HEK293 (cell line): ENCODE results near the gene TKTL1.
A peak's percentile ranks its signal among the peaks of the same experiment; 100 is the strongest.

ENCODE experiments used
- CTCF ChIA-PET: fragments of 350-600 bp; formaldehyde crosslinking; extraction: SDS; loops from one replicate; lab custom pipeline; 2021; ENCODE audit warnings: antibody characterized with exemption; lab: Yijun Ruan, JAX
- POLR2A ChIA-PET: fragments of 300-600 bp; formaldehyde crosslinking; extraction: SDS; loops from one replicate; lab custom pipeline; 2020; ENCODE audit warnings: antibody characterized with exemption, inconsistent platforms; lab: Yijun Ruan, JAX
- H3K27ac ChIP-seq: fragments of 200-500 bp; sonication (Bioruptor generic); 2 replicates; pipeline ENCODE4 v1.5.1; 2014; ENCODE audit warnings: low read depth, low read length, control low read depth, inconsistent platforms; ENCODE audit errors: extremely low read depth
- H3K36me3 ChIP-seq, 2 experiments: fragments of 200-500 bp in 1 of 2; sonication (Bioruptor generic) in 1 of 2; 1 replicate in 1 of 2; 2 replicates in 1 of 2; pipeline ENCODE4 v1.5.1; 2014 to 2017; ENCODE audit warnings: inconsistent platforms in 2 of 2, low read length in 2 of 2; ENCODE audit not compliant: control insufficient read depth in 2 of 2, insufficient read depth in 1 of 2
- H3K4me1 ChIP-seq: fragments of 200-500 bp; sonication (Bioruptor generic); 2 replicates; pipeline ENCODE4 v1.5.1; 2014; ENCODE audit warnings: mild to moderate bottlenecking, low read length, inconsistent platforms; ENCODE audit not compliant: control insufficient read depth, insufficient read depth
- H3K4me3 ChIP-seq: 2 replicates; pipeline ENCODE4 v1.5.1; 2011; ENCODE audit warnings: low read depth, mild to moderate bottlenecking, control low read depth, low read length, moderate library complexity
- H3K9me3 ChIP-seq: fragments of 200-500 bp; sonication (Bioruptor generic); 2 replicates; pipeline ENCODE4 v1.5.1; 2014; ENCODE audit warnings: low read depth, low read length, inconsistent platforms; ENCODE audit not compliant: control insufficient read depth, insufficient read depth
- GLIS1 ChIP-seq: fragments of 450-650 bp; formaldehyde crosslinking; IDR thresholded peaks from 2 replicates; pipeline ENCODE4 v1.5.1; 2016; ENCODE audit warnings: missing biosample characterization, missing genetic modification characterization
- HOXD13 ChIP-seq: sonication (generic); formaldehyde crosslinking; IDR thresholded peaks from 2 replicates; pipeline ENCODE4 v1.8.0; 2022; ENCODE audit warnings: missing genetic modification reagents, borderline replicate concordance
- KLF1 ChIP-seq: fragments of 450-650 bp; formaldehyde crosslinking; IDR thresholded peaks from 2 replicates; pipeline ENCODE4 v1.5.1; 2016; ENCODE audit warnings: missing biosample characterization, missing genetic modification characterization
- KLF10 ChIP-seq: fragments of 450-650 bp; IDR thresholded peaks from 2 replicates; pipeline ENCODE4 v1.5.1; 2018; ENCODE audit warnings: missing biosample characterization, mild to moderate bottlenecking, missing genetic modification characterization
- MYNN ChIP-seq: fragments of 450-650 bp; formaldehyde crosslinking; IDR thresholded peaks from 2 replicates; pipeline ENCODE4 v1.5.1; 2016; ENCODE audit warnings: missing biosample characterization, missing genetic modification characterization, borderline replicate concordance
- OSR2 ChIP-seq: fragments of 450-650 bp; formaldehyde crosslinking; IDR thresholded peaks from 2 replicates; pipeline ENCODE4 v1.5.1; 2016; ENCODE audit warnings: missing biosample characterization, missing genetic modification characterization
- SP3 ChIP-seq: fragments of 450-650 bp; formaldehyde crosslinking; IDR thresholded peaks from 2 replicates; pipeline ENCODE4 v1.5.1; 2016; ENCODE audit warnings: missing biosample characterization, missing genetic modification characterization
- WT1 ChIP-seq: fragments of 450-650 bp; formaldehyde crosslinking; IDR thresholded peaks from 2 replicates; pipeline ENCODE4 v1.5.1; 2016; ENCODE audit warnings: missing biosample characterization, missing genetic modification characterization
- YY1 ChIP-seq: fragments of 450-650 bp; formaldehyde crosslinking; IDR thresholded peaks from 2 replicates; pipeline ENCODE4 v1.5.1; 2018; ENCODE audit warnings: missing biosample characterization, missing genetic modification characterization
- ZEB2 ChIP-seq: fragments of 450-650 bp; formaldehyde crosslinking; IDR thresholded peaks from 2 replicates; pipeline ENCODE4 v1.5.1; 2016; ENCODE audit warnings: missing biosample characterization, missing genetic modification characterization
- ZFP37 ChIP-seq: fragments of 450-650 bp; formaldehyde crosslinking; IDR thresholded peaks from 2 replicates; pipeline ENCODE4 v1.5.1; 2016; ENCODE audit warnings: missing biosample characterization, missing genetic modification characterization
- ZIC2 ChIP-seq: fragments of 450-650 bp; formaldehyde crosslinking; IDR thresholded peaks from 2 replicates; pipeline ENCODE4 v1.5.1; 2016; ENCODE audit warnings: missing biosample characterization, missing genetic modification characterization
- ZNF350 ChIP-seq: fragments of 450-650 bp; formaldehyde crosslinking; IDR thresholded peaks from 2 replicates; pipeline ENCODE4 v1.5.0; 2017; ENCODE audit warnings: missing biosample characterization, mild to moderate bottlenecking, missing genetic modification characterization
- ZNF391 ChIP-seq: fragments of 450-650 bp; formaldehyde crosslinking; IDR thresholded peaks from 2 replicates; pipeline ENCODE4 v1.5.1; 2016; ENCODE audit warnings: low read depth, missing biosample characterization, missing genetic modification characterization, borderline replicate concordance
- ZNF510 ChIP-seq: fragments of 450-650 bp; formaldehyde crosslinking; IDR thresholded peaks from 2 replicates; pipeline ENCODE4 v1.5.1; 2018; ENCODE audit warnings: mild to moderate bottlenecking, missing genetic modification characterization, missing biosample characterization; ENCODE audit not compliant: insufficient replicate concordance
- ZNF521 ChIP-seq: fragments of 450-650 bp; formaldehyde crosslinking; IDR thresholded peaks from 2 replicates; pipeline ENCODE4 v1.5.1; 2017; ENCODE audit warnings: missing biosample characterization, mild to moderate bottlenecking, missing genetic modification characterization
- ZNF670 ChIP-seq: fragments of 450-650 bp; formaldehyde crosslinking; IDR thresholded peaks from 2 replicates; pipeline ENCODE4 v1.5.1; 2016; ENCODE audit warnings: missing biosample characterization, missing genetic modification characterization, low read depth
- ZNF747 ChIP-seq: fragments of 450-650 bp; formaldehyde crosslinking; IDR thresholded peaks from 2 replicates; pipeline ENCODE4 v1.5.1; 2016; ENCODE audit warnings: missing biosample characterization, missing genetic modification characterization
- ZNF776 ChIP-seq: fragments of 450-650 bp; formaldehyde crosslinking; IDR thresholded peaks from 2 replicates; pipeline ENCODE4 v1.5.0; 2017; ENCODE audit warnings: missing biosample characterization, missing genetic modification characterization, borderline replicate concordance
- ZNF785 ChIP-seq: fragments of 450-650 bp; formaldehyde crosslinking; IDR thresholded peaks from 2 replicates; pipeline ENCODE4 v1.5.1; 2016; ENCODE audit warnings: missing biosample characterization, missing genetic modification characterization
- ZSCAN16 ChIP-seq: fragments of 450-650 bp; formaldehyde crosslinking; IDR thresholded peaks from 2 replicates; pipeline ENCODE4 v1.5.1; 2016; ENCODE audit warnings: missing biosample characterization, missing genetic modification characterization
- ZXDB ChIP-seq: fragments of 450-650 bp; formaldehyde crosslinking; IDR thresholded peaks from 2 replicates; pipeline ENCODE4 v1.5.1; 2016; ENCODE audit warnings: missing biosample characterization, missing genetic modification characterization
- TF ChIP-seq, protein P1 (sequence below): fragments of 450-650 bp; IDR thresholded peaks from 2 replicates; pipeline ENCODE4 v1.5.1; 2018; ENCODE audit warnings: missing biosample characterization, missing genetic modification characterization

The TKTL1 gene

DNA sequence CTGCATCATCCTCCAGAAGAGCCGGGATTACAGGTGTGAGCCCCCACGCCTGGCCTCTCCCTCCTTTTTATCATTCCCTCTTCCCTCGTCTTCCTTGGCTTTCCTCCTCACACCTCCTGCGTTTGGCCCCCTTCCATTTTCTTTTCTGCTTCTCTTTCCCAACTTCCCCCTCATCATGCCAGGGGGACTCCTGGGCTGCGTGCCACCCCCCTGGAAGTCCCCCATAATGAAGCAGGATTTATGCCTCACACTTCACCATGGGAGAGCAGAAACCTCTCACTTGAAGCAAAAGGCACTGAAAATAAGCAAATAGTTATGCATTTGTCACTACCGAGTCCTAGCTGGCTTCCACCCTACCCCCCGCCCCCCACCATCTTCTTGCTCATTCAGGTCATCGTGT is 7.9 kb downstream of the TKTL1 start:
- Histone ChIP-seq H3K9me3 (no peaks in the 10 kb centered on the region), H3K4me3 (no peak overlapping the region), H3K36me3 (no peaks in the 10 kb centered on the region), H3K4me1 (no peaks in the 10 kb centered on the region)
- POLR2A ChIA-PET, result no interaction called here
- 0 out of 2 replicates have a peak, but pooled peaks have one; percentile 7 for TF ChIP-seq GLIS1
- no peak for TF ChIP-seq ZNF776 (tag by site-specific recombination)
- TF ChIP-seq ZXDB (tag by site-specific recombination), result no peak
- TF ChIP-seq ZSCAN16 (tag by site-specific recombination), result no peak
- no peak for TF ChIP-seq ZNF391 (tag by site-specific recombination)
- no peak for TF ChIP-seq MYNN
- no peak for TF ChIP-seq ZNF350
- no peak for TF ChIP-seq ZNF521 (tag by site-specific recombination)
- TF ChIP-seq, all 188 proteins: peak for 1
- no peak overlapping the region for H3K27ac ChIP-seq
- CTCF ChIA-PET, result no interaction called here

GRCh38 chrX:154304846-154305245 is 9.3 kb downstream of the TKTL1 start:
- ChIA-PET CTCF (interaction anchor here (0.5 to 0.9 kb wide), 3 partner anchors 9 to 230 kb away, joined by 3 to 4 read pairs (median 3); no protein-coding TSS in a partner anchor), POLR2A (no interaction called here)
- TF ChIP-seq YY1 (no peak), SP3 (tag by site-specific recombination) (no peak), ZEB2 (tag by site-specific recombination) (no peak), ZNF510 (tag by site-specific recombination) (no peak), KLF10 (tag by site-specific recombination) (no peak), OSR2 (tag by site-specific recombination) (no peak), HOXD13 (no peak), KLF1 (tag by site-specific recombination) (no peak), ZNF747 (tag by site-specific recombination) (no peak), WT1 (tag by site-specific recombination) (no peak), ZNF670 (no peak), ZFP37 (tag by site-specific recombination) (no peak)
- TF ChIP-seq, protein P1, sequence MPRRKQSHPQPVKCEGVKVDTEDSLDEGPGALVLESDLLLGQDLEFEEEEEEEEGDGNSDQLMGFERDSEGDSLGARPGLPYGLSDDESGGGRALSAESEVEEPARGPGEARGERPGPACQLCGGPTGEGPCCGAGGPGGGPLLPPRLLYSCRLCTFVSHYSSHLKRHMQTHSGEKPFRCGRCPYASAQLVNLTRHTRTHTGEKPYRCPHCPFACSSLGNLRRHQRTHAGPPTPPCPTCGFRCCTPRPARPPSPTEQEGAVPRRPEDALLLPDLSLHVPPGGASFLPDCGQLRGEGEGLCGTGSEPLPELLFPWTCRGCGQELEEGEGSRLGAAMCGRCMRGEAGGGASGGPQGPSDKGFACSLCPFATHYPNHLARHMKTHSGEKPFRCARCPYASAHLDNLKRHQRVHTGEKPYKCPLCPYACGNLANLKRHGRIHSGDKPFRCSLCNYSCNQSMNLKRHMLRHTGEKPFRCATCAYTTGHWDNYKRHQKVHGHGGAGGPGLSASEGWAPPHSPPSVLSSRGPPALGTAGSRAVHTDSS, result no peak
- Histone ChIP-seq H3K4me1 (no peaks in the 10 kb centered on the region), H3K36me3 (no peaks in the 10 kb centered on the region), H3K4me3 (no peak overlapping the region), H3K9me3 (no peaks in the 10 kb centered on the region), H3K27ac (no peak overlapping the region)

DNA sequence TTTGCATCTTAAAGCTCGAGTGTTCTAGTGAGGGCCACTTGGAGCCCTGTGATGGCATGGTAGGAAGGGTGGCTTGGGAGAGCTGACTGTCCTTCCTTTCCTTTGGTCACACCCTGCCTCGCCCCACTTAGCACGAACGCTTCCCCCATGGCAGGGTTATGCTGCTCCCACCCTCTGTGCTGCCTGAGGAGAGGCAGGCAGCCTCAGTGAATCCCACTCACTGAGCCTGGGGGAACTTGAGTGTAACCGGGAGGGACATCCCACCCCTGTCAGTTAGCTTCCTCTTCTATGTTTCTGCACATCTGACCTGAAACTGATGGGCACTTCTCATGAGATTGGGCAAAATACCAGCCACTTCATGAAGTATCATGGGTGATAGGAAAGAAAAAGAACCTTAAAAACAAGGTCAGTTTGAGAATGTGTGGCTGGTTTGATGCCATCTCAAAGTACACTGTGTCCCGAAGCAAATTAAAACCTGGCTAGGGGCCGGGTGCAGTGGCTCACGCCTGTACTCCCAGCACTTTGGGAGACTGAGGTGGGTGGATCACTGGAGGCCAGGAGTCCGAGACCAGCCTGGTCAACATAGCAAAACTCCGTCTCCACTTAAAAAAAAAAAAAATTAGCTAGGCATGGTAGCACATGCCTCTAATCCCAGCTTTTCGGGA is 10.1 kb downstream of the TKTL1 start:
- Histone ChIP-seq H3K9me3 (no peaks in the 10 kb centered on the region), H3K4me1 (no peaks in the 10 kb centered on the region), H3K27ac (no peak overlapping the region), H3K36me3 (no peaks in the 10 kb centered on the region), H3K4me3 (no peak overlapping the region)
- POLR2A ChIA-PET, result no interaction called here
- TF ChIP-seq ZNF785 (no peak), ZIC2 (tag by site-specific recombination) (peak; percentile 30)
- CTCF ChIA-PET, result interaction anchor here (0.5 to 0.9 kb wide), 5 partner anchors 8 to 338 kb away, joined by 3 to 6 read pairs (median 3); no protein-coding TSS in a partner anchor
